ENCODE measurements around the gene IKZF4. TPM values are rescaled to one million over a fixed set of nuclear protein-coding genes. Genes with fewer than 3 reads are reported as not detected.

IKZF4 gene
- polyA plus RNA-seq, 1 experiment: 3.9 TPM

- H3K27me3 ChIP-seq (ENCODE audit: control insufficient read depth, insufficient read depth, low read length): no peaks in the 10 kb centered on the region
- ChIA-PET CTCF (interaction anchor here (1.6 to 3.9 kb wide), 2 partner anchors 16 to 18 kb away, joined by 10 to 13 read pairs; no protein-coding TSS in a partner anchor), POLR2A (interaction anchor here (0.6 kb wide), 1 partner anchor 184 kb away, joined by 8 read pairs; no protein-coding TSS in a partner anchor)
- no peak overlapping the region for H3K4me3 ChIP-seq (ENCODE audit: low read depth, low read length)
- DNase-seq (ENCODE audit: low read depth, low spot score): no peak
- no peak overlapping the region for H3K27ac ChIP-seq (ENCODE audit: low read depth, low read length)
- no peaks in the 10 kb centered on the region for H3K9me3 ChIP-seq (ENCODE audit: control insufficient read depth, insufficient read depth, low read length)
- TF ChIP-seq CTCF (IDR thresholded peaks at IDR 0.05; ENCODE audit: low read depth, low read length): no peak
Measured at GRCh38 chr12:56013482-56013881, 7.4 kb upstream of the IKZF4 start.

DNA sequence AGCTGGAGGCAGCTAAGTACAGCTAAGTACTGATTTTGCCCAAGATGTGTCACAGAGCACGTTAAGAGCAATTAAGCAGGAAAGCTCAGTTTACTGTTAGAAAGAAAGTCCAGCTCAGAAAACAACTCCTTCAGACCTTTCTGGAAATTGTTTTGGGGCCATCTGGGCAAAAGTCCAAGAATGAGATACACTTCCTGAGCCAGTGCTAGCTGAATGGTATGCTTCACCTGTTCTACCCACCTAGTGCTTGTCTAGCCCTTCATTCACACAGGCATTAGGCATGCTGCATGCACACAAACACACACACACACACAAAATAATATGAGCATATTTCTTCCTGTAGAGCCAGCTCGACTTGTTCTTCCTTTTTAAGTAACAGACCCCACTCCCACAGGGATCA is 6.6 kb upstream of the IKZF4 start:
- no peak for TF ChIP-seq CTCF (IDR thresholded peaks at IDR 0.05; ENCODE audit: low read depth, low read length)
- POLR2A ChIA-PET: interaction anchor here (0.6 to 0.7 kb wide), 2 partner anchors 185 to 1726 kb away, joined by 5 to 8 read pairs; no protein-coding TSS in a partner anchor
- no peak overlapping the region for H3K27ac ChIP-seq (ENCODE audit: low read depth, low read length)
- no peaks in the 10 kb centered on the region for H3K9me3 ChIP-seq (ENCODE audit: control insufficient read depth, insufficient read depth, low read length)
- H3K4me3 ChIP-seq (ENCODE audit: low read depth, low read length): no peak overlapping the region
- no peaks in the 10 kb centered on the region for H3K27me3 ChIP-seq (ENCODE audit: control insufficient read depth, insufficient read depth, low read length)
- DNase-seq (ENCODE audit: low read depth, low spot score): no peak
- CTCF ChIA-PET: interaction anchor here (1.6 to 3.9 kb wide), 2 partner anchors 15 to 18 kb away, joined by 10 to 13 read pairs; no protein-coding TSS in a partner anchor

DNA sequence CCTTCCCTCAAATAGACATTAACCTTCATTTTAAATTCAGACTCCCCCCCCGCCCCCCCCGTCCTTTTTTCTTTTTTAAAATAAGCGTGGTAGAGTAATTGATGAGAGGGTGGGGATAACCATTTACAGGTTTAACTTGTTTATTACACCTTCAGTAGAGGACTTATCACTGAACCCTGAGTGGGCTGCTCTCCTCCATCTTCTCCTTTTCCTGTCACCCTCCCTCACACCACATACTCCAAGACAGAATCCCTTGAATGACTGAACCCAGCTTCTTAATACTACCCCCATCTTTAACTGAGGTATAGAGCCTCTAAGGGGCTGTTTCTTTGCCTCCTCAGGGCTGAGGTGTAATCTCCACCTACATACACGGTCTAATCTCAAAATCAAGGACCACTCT is 3.7 kb upstream of the IKZF4 start:
- H3K4me3 ChIP-seq (ENCODE audit: low read depth, low read length): no peak overlapping the region
- ChIA-PET CTCF (interaction anchor here (0.9 to 4.2 kb wide), 2 partner anchors 12 to 21 kb away, joined by 3 to 25 read pairs; partner anchors contain the start of gene SUOX), POLR2A (no interaction called here)
- H3K27ac ChIP-seq (ENCODE audit: low read depth, low read length): no peak overlapping the region
- no peaks in the 10 kb centered on the region for H3K9me3 ChIP-seq (ENCODE audit: control insufficient read depth, insufficient read depth, low read length)
- H3K27me3 ChIP-seq (ENCODE audit: control insufficient read depth, insufficient read depth, low read length): no peaks in the 10 kb centered on the region
- no peak for TF ChIP-seq CTCF (IDR thresholded peaks at IDR 0.05; ENCODE audit: low read depth, low read length)
- DNase-seq (ENCODE audit: low read depth, low spot score): no peak

DNA sequence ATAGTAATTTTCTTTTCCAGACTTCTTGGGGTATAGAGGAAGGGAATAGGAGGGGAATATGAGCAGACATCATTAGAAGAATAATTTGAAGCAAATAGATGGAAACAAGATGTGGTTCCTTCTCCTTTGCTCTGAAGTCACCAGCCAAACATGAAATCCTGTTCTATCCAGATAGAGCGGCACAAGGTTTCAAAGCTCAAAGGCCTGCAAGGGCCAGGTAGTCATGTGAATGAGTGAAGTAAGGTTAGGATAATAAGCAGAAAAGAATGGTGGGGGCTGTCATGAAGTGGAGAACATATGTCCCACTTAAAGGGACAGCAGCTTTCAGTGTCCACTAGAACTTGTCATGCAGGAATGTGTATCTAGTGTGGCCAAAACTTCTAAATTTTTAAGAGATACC is 2.5 kb upstream of the IKZF4 start:
- Histone ChIP-seq H3K4me3 (ENCODE audit: low read depth, low read length) (no peak overlapping the region), H3K9me3 (ENCODE audit: control insufficient read depth, insufficient read depth, low read length) (no peaks in the 10 kb centered on the region), H3K27ac (ENCODE audit: low read depth, low read length) (no peak overlapping the region), H3K27me3 (ENCODE audit: control insufficient read depth, insufficient read depth, low read length) (no peaks in the 10 kb centered on the region)
- POLR2A ChIA-PET: no interaction called here
- CTCF ChIA-PET: interaction anchor here (0.6 to 4.2 kb wide), 4 partner anchors 20 to 280 kb away, joined by 3 to 25 read pairs (median 6); partner anchors contain the start of gene SUOX
- DNase-seq (ENCODE audit: low read depth, low spot score): no peak
- TF ChIP-seq CTCF (IDR thresholded peaks at IDR 0.05; ENCODE audit: low read depth, low read length): no peak

- ChIA-PET POLR2A (interaction anchor here (1.7 to 2.9 kb wide), 2 partner anchors 25 to 48 kb away, joined by 4 to 9 read pairs; partner anchors contain the start of genes RAB5B and SUOX), CTCF (interaction anchor here (0.7 to 2.7 kb wide), 3 partner anchors 8 to 25 kb away, joined by 3 to 18 read pairs (median 7); partner anchors contain the start of gene SUOX)
- no peak for DNase-seq (ENCODE audit: low read depth, low spot score)
- no peak overlapping the region for H3K27ac ChIP-seq (ENCODE audit: low read depth, low read length)
- no peak for TF ChIP-seq CTCF (IDR thresholded peaks at IDR 0.05; ENCODE audit: low read depth, low read length)
- H3K9me3 ChIP-seq (ENCODE audit: control insufficient read depth, insufficient read depth, low read length): no peaks in the 10 kb centered on the region
- H3K4me3 ChIP-seq (ENCODE audit: low read depth, low read length): peak overlapping the region; percentile 57
- H3K27me3 ChIP-seq (ENCODE audit: control insufficient read depth, insufficient read depth, low read length): no peaks in the 10 kb centered on the region
Measured at GRCh38 chr12:56021889-56022497, 1.1 kb downstream of the IKZF4 start.
